TTC549 (cell line): ENCODE measurements around the gene KRTAP5-2.

Experiments used
- FAIRE-seq: peaks from 2 replicates; lab custom pipeline; 2012; peaks lifted over from hg19 to GRCh38; lab: Jason Lieb, UNC

Gene KRTAP5-2

GRCh38 chr11:1567052-1567720 lies 30.9 kb downstream of the KRTAP5-2 start:
- no peak for FAIRE-seq

- FAIRE-seq = no peak
These were observed 31.6 kb downstream of the KRTAP5-2 start for GRCh38 chr11:1566381-1567051.

DNA sequence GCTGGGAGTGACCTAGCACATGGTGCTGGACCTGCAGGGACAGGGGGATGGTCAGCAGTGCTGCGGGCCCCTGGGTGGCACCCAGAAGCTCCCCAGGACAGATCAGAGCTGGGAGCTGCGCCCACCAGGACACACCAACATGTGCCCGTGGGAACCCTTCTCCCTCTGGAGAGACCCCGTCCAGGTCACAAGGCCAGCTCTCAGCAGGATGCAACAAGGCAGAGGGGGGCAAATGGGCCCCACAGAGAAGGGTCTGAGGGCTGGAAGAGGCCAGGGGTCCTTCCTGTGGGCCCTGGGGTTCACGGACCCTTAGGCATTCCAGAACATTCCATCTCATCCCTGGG lies 32.2 kb downstream of the KRTAP5-2 start:
- FAIRE-seq = no peak

- FAIRE-seq = no peak
These were observed 32.8 kb downstream of the KRTAP5-2 start for GRCh38 chr11:1565173-1565903.

DNA sequence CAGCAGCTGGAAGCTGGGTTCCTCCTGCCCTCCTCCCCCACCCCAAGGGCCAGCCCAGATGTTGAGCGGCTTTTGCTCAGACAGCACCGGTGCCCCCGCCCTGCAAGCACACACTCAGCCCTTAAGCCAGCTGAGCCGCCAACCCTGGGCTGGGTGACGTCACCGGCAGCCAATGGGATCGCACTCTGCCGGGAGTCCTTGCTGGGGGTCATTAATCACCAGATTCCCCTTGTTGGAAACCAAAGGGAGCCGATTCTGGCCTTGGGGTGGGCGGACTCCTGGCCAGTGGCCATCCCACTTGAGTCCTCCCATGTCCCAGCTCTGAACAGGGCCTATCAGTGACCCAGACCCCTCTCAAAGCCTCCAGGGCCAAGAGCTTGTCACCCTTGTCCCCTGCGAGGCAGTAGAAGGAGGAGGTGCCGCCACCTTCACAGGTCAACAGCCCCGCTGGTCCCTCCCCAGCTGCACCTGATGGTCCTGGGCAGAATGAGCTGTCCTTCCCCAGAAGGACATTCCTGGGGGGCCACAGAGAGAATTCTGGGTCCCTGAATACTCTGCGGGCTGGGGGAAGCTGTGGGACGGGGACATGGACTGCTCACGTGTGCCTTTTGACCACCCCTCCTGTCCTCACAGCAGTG lies 33.4 kb downstream of the KRTAP5-2 start:
- FAIRE-seq = no peak

GRCh38 chr11:1563697-1564534 lies 34.2 kb downstream of the KRTAP5-2 start:
- FAIRE-seq = no peak

DNA sequence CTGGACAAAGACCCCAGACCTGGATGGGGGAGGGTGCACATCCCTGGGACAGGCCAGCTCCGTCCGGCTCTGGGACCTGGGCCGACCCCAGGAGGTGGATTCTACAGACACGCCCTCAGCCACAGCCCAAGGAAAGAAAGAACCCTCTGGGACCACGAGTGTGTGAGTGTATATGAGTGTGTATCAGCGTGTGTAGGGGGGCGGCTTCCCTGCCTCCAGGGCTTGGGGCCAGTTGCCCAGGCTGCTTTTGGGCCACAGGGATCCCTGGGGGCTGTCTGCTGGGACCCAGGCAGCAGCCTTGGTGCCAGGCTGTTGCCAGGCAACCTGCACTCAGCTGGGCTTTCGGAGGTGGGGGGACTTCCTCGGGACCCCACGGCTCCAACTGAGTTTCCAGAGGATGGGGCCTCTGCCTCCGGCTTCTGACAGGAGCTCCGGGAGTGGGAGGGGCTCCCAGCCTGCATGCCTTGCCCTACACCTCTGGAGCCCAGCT lies 34.9 kb downstream of the KRTAP5-2 start:
- no peak for FAIRE-seq

DNA sequence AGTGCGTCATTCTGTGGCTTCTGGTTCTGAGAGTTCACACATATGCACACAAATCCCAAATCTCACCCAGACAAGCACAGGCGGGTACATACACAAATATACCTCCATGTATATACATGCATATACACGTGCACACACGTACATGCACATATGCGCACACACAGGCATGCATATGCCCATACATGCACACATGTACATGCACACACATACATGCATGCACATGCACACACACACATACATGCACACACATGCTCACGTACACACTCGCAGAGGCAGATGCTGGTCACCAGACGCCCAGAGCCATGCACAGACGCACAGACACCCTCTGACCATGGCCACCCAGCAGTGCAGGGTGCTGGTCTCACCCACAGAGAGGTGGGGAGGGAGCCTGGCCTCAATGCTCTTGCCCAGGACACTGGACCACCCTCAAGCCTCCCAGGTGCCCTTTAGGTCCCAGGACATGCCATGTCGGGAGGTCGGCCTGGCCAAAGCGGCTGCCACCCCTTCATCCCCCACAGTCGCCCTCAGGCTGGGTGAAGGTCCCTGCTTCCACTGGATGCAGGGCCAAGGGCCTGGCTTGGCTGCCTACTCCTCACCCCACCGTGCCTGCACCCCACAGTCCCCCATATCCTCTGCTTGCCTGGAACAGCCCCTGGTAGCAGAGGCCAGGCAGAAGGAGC lies 35.5 kb downstream of the KRTAP5-2 start:
- FAIRE-seq = no peak

DNA sequence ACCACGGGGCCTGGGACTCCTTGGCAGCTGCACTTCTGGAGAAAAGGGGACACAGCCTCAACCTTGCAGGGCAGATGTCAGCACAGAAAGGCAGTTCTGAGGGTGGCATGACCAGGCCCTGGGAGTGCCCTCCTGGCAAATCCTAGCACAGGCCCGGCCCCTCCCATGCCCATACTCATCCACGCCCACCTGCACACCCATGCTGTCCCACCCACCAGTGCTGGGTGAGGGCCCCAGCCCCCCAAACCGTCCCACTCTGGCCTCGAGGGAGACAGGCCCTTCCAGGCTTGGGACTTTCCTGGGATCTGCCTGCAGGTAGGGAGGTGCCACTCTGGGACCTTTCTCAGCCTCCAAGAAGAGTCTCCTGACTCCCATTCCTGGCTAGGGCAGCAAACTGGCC lies 36.1 kb downstream of the KRTAP5-2 start:
- FAIRE-seq = no peak

GRCh38 chr11:1561266-1561665 lies 36.8 kb downstream of the KRTAP5-2 start:
- no peak for FAIRE-seq

GRCh38 chr11:1560649-1561251 lies 37.3 kb downstream of the KRTAP5-2 start:
- no peak for FAIRE-seq

GRCh38 chr11:1560002-1560648 lies 38.0 kb downstream of the KRTAP5-2 start:
- FAIRE-seq = no peak

DNA sequence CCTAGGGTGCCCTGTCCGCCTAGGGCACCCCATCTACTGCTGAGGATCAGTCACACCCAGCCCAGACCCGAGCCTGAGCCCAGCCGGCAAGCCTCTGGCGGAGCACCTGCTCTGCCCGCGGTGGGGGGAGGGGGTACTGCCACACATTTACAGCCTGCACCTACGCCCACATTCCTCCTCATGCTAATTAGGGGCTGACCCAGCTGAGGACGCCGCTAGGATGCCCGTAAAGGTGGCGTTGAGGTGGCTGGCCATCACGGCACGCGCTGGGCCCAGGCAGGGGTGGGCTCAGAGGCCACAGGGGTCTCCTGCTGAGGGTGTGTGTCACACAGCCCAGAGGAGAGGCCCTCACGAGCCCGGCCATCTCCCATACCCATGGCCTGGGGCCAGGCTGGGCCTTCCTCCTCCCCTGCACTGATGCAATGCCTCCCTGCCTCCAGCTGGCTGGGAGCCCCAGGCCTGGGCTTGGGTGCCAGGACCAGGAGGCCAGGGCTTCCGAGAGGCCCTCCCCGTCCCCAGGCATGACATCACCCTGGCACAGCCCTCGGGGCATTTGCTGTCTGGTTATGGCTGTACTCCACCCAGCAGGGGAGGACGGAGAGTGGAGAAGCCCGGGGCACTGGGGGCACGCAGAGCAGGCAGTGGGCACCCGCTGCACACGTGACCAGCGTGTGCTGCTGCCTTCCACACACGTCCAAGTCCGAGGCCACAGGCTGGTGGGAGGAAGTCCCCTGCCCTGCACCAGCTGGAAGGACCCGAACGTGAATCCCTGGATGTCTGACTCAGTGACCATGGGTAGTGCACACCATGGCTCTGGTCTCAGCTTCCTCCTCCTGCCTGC lies 38.8 kb downstream of the KRTAP5-2 start:
- no peak for FAIRE-seq

DNA sequence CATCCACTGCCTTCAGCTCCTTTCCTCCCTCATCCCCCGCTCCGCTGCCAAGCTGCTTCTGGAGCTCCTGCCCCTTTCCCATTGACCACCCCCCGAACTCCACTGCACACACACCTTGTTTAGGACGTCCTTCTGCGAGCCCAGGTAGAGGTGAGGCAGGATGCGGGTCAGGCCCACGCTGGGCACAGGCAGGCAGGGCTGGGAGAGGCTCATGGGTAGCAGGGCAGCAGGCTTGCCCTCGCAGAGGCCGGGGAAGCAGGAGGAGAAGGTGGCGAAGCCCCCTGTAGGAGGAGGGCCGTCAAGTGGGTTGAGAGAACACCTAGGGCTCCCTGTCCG lies 39.4 kb downstream of the KRTAP5-2 start:
- no peak for FAIRE-seq

GRCh38 chr11:1557904-1558774 lies 40.0 kb downstream of the KRTAP5-2 start:
- no peak for FAIRE-seq

DNA sequence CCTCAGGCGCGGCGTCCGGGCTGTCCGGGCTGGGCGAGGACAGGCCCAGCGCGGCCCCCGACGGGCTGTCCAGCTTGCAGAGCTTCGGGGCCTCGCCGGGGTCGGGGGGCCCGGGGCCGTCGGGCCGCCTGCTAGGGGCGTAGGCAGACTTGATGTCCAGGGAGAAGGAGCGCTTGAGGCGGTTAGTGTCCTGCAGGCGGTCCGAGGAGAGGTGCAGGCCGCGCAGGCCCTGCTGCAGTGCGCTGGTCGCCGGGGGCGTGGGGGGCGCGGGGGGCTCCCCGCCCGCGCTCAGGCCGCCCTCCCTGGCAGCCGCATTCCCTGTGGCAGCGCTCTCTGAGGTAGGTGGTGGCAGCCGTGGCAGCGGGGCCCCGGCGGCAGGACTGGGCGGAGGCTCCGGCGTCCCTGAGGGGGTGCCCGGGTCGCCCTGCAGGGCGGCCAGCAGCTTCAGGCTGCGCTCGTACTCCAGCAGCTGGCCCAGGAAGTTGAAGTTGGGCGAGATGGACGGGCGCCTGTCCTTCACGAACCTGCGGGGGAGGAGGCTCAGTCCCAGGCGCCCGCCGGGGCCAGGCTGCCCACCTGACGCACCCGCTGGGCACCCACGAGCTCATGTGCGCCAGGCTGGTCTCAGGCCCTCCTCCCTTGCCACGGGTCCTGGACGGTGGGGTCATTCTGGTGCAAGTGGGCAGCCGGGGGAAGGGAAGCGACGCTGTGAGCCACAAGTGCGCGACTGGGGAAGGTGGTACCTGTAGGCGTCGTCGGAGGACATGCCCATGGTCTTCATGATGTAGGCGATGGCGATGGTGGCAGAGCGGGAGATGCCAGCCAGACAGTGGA lies 40.8 kb downstream of the KRTAP5-2 start:
- no peak for FAIRE-seq

GRCh38 chr11:1556278-1556902 lies 41.7 kb downstream of the KRTAP5-2 start:
- no peak for FAIRE-seq
